K562 (cell line): ENCODE results near the gene ZNF181. TPM values are rescaled to one million over a fixed set of nuclear protein-coding genes. Genes with fewer than 3 reads are reported as not detected.
A peak's percentile ranks its signal among the peaks of the same experiment; 100 is the strongest.

Experiments
- ASH1L ChIP-seq: fragments of 450-650 bp; IDR thresholded peaks from 2 replicates; pipeline ENCODE4 v1.6.1; 2018; ENCODE audit warnings: borderline replicate concordance, mild to moderate bottlenecking, low read depth; ENCODE audit not compliant: partially characterized antibody
- CHD1 ChIP-seq: fragments of 200-600 bp; sonication (generic); IDR thresholded peaks from one replicate; pipeline ENCODE4 v1.6.1; 2012; ENCODE audit warnings: mild to moderate bottlenecking, moderate library complexity, low read length, inconsistent platforms
- DDX20 ChIP-seq: fragments of 450-650 bp; IDR thresholded peaks from 2 replicates; pipeline ENCODE4 v1.6.1; 2016; ENCODE audit warnings: missing genetic modification characterization, low read depth, mild to moderate bottlenecking, missing compliant biosample characterization, moderate library complexity
- FUS ChIP-seq: fragments of 200-400 bp; formaldehyde crosslinking; optimal IDR thresholded peaks from 2 replicates; pipeline ENCODE3; 2017; ENCODE audit warnings: low read depth, low read length
- L3MBTL2 ChIP-seq: fragments of 450-650 bp; IDR thresholded peaks from 2 replicates; pipeline ENCODE4 v1.6.1; 2016; ENCODE audit warnings: mild to moderate bottlenecking, moderate library complexity
- RBM15 ChIP-seq: fragments of 200-400 bp; formaldehyde crosslinking; IDR thresholded peaks from 2 replicates; pipeline ENCODE4 v1.6.1; 2018; ENCODE audit warnings: mild to moderate bottlenecking, low read length, moderate library complexity; ENCODE audit not compliant: insufficient read depth
- SIN3A ChIP-seq, 2 experiments: fragments of 150-350 bp in 1 of 2; IDR thresholded peaks; 2 replicates each; pipeline ENCODE4 v1.6.1; 2011 to 2016; ENCODE audit warnings: borderline replicate concordance in 2 of 2, low read depth in 2 of 2, low read length in 2 of 2, mild to moderate bottlenecking in 2 of 2, moderate library complexity in 2 of 2; ENCODE audit not compliant: control insufficient read depth in 1 of 2
- ZC3H4 ChIP-seq: sonication (generic); formaldehyde crosslinking; IDR thresholded peaks from 2 replicates; pipeline ENCODE4 v1.9.0; 2021; ENCODE audit warnings: missing genetic modification reagents, borderline replicate concordance
- ZNF12 ChIP-seq: sonication (generic); formaldehyde crosslinking; IDR thresholded peaks from 2 replicates; pipeline ENCODE4 v1.4.0; 2020; ENCODE audit warnings: mild to moderate bottlenecking, missing genetic modification reagents
- polyA plus RNA-seq, 8 experiments: library from polyadenylated mRNA; depleted of rRNA in 4 of 8; stranded (reverse) in 5 of 8; unstranded in 3 of 8; fragments of >200 nt; fragmentation: Nextera tagmentation in 2 of 8; fragmentation: Illumina TruSeq in 1 of 8; extraction: Ambion mirVana in 2 of 8; extraction: Trizol in 1 of 8; gene quantifications; 2 replicates each; pipeline versions ENCODE4 v1.2.1 to v1.2.3, GENCODE V29; 2011 to 2014; ENCODE audit warnings: inconsistent platforms in 1 of 8, missing spikeins in 1 of 8
- total RNA-seq, 7 experiments: library from RNA; depleted of rRNA in 6 of 7; stranded (reverse); fragments of >200 nt in 6 of 7; fragmentation: Illumina TruSeq in 2 of 7; extraction: Trizol in 2 of 7; gene quantifications; 2 replicates each; pipeline versions ENCODE4 v1.2.1 to v1.2.3, GENCODE V29; 2011 to 2021; ENCODE audit warnings: low replicate concordance in 1 of 7
- TF ChIP-seq, protein P1 (sequence below): fragments of 250-450 bp; sonication (Bioruptor Pico); IDR thresholded peaks from 2 replicates; pipeline ENCODE4 v1.8.0; 2021; ENCODE audit warnings: moderate library complexity, mild to moderate bottlenecking, inconsistent platforms
- TF ChIP-seq, protein P2 (sequence below): fragments of 250-450 bp; sonication (Bioruptor Pico); IDR thresholded peaks from 2 replicates; pipeline ENCODE4 v1.4.0; 2020; ENCODE audit warnings: mild to moderate bottlenecking, moderate library complexity
- TF ChIP-seq, protein P3 (sequence below): sonication (generic); formaldehyde crosslinking; IDR thresholded peaks from 2 replicates; pipeline ENCODE4 v1.8.1; 2023; ENCODE audit warnings: mild to moderate bottlenecking, missing genetic modification reagents
- TF ChIP-seq, protein P4 (sequence below), 2 experiments: fragments of 450-650 bp in 1 of 2; IDR thresholded peaks; 2 replicates each; pipeline ENCODE4 v1.6.1; 2011 to 2017; ENCODE audit warnings: low read depth in 2 of 2, antibody characterized with exemption in 1 of 2, borderline replicate concordance in 1 of 2, low read length in 1 of 2, mild to moderate bottlenecking in 1 of 2, mixed read lengths in 1 of 2; ENCODE audit not compliant: control insufficient read depth in 1 of 2
- TF ChIP-seq, protein P5 (sequence below): fragments of 450-650 bp; formaldehyde crosslinking; IDR thresholded peaks from 2 replicates; pipeline ENCODE4 v1.4.0; 2022; ENCODE audit warnings: missing genetic modification characterization

Gene ZNF181
- total and polyA plus RNA-seq, 9 of the 15 experiments (the other 6 are each of a cell fraction or from before 2014, with no cell fraction given), result 4.3 to 20.3 (median 12.1) TPM

DNA sequence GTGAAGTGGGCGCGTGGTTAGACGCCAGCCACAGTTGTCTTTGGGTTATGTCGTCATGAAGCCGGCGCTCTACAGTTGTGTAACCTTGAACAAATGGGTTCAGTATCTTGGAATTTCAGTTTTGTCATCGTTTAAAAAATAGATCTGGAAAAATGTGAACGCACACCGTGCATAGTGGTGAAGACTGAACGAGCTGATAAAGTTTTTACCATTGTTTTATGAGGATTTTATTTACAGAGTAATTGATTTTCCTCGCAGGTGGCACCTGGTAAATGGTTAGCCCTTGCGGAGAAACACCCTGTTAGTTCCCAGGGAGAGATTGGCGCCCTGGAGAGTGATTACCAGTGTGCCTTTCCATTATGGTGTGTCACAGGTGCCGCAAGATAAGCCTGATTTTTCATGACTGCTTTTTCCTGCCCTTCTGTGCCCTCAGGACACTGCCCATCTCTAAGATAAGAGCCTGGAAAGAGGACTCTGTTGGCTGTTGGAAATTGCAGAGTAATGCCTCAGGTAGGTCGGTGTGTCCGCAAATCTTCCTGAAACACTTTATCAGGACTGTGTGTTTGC is 577 bp downstream of the ZNF181 start (continued):
- TF ChIP-seq, protein P1, sequence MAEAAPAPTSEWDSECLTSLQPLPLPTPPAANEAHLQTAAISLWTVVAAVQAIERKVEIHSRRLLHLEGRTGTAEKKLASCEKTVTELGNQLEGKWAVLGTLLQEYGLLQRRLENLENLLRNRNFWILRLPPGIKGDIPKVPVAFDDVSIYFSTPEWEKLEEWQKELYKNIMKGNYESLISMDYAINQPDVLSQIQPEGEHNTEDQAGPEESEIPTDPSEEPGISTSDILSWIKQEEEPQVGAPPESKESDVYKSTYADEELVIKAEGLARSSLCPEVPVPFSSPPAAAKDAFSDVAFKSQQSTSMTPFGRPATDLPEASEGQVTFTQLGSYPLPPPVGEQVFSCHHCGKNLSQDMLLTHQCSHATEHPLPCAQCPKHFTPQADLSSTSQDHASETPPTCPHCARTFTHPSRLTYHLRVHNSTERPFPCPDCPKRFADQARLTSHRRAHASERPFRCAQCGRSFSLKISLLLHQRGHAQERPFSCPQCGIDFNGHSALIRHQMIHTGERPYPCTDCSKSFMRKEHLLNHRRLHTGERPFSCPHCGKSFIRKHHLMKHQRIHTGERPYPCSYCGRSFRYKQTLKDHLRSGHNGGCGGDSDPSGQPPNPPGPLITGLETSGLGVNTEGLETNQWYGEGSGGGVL (CRISPR knock-in tag), result no peak
- peak; percentile 8 for TF ChIP-seq L3MBTL2
- TF ChIP-seq ZC3H4 (CRISPR knock-in tag), result no peak
- 0 out of 2 replicates have a peak, but pooled peaks have one; percentile 44 for TF ChIP-seq DDX20
- TF ChIP-seq RBM15, result no peak
- TF ChIP-seq, protein P2, sequence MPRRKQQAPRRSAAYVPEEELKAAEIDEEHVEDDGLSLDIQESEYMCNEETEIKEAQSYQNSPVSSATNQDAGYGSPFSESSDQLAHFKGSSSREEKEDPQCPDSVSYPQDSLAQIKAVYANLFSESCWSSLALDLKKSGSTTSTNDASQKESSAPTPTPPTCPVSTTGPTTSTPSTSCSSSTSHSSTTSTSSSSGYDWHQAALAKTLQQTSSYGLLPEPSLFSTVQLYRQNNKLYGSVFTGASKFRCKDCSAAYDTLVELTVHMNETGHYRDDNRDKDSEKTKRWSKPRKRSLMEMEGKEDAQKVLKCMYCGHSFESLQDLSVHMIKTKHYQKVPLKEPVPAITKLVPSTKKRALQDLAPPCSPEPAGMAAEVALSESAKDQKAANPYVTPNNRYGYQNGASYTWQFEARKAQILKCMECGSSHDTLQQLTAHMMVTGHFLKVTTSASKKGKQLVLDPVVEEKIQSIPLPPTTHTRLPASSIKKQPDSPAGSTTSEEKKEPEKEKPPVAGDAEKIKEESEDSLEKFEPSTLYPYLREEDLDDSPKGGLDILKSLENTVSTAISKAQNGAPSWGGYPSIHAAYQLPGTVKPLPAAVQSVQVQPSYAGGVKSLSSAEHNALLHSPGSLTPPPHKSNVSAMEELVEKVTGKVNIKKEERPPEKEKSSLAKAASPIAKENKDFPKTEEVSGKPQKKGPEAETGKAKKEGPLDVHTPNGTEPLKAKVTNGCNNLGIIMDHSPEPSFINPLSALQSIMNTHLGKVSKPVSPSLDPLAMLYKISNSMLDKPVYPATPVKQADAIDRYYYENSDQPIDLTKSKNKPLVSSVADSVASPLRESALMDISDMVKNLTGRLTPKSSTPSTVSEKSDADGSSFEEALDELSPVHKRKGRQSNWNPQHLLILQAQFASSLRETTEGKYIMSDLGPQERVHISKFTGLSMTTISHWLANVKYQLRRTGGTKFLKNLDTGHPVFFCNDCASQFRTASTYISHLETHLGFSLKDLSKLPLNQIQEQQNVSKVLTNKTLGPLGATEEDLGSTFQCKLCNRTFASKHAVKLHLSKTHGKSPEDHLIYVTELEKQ (CRISPR knock-in tag), result no peak
- TF ChIP-seq ASH1L, result no peak
- TF ChIP-seq SIN3A (IDR thresholded peaks at IDR 0.05; ENCODE audit: borderline replicate concordance in 2 of 2, control insufficient read depth in 1 of 2, low read depth in 2 of 2, low read length in 2 of 2), result no peak
- TF ChIP-seq, protein P3, sequence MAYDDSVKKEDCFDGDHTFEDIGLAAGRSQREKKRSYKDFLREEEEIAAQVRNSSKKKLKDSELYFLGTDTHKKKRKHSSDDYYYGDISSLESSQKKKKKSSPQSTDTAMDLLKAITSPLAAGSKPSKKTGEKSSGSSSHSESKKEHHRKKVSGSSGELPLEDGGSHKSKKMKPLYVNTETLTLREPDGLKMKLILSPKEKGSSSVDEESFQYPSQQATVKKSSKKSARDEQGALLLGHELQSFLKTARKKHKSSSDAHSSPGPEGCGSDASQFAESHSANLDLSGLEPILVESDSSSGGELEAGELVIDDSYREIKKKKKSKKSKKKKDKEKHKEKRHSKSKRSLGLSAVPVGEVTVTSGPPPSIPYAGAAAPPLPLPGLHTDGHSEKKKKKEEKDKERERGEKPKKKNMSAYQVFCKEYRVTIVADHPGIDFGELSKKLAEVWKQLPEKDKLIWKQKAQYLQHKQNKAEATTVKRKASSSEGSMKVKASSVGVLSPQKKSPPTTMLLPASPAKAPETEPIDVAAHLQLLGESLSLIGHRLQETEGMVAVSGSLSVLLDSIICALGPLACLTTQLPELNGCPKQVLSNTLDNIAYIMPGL (CRISPR knock-in tag), result no peak
- TF ChIP-seq, protein P4, sequence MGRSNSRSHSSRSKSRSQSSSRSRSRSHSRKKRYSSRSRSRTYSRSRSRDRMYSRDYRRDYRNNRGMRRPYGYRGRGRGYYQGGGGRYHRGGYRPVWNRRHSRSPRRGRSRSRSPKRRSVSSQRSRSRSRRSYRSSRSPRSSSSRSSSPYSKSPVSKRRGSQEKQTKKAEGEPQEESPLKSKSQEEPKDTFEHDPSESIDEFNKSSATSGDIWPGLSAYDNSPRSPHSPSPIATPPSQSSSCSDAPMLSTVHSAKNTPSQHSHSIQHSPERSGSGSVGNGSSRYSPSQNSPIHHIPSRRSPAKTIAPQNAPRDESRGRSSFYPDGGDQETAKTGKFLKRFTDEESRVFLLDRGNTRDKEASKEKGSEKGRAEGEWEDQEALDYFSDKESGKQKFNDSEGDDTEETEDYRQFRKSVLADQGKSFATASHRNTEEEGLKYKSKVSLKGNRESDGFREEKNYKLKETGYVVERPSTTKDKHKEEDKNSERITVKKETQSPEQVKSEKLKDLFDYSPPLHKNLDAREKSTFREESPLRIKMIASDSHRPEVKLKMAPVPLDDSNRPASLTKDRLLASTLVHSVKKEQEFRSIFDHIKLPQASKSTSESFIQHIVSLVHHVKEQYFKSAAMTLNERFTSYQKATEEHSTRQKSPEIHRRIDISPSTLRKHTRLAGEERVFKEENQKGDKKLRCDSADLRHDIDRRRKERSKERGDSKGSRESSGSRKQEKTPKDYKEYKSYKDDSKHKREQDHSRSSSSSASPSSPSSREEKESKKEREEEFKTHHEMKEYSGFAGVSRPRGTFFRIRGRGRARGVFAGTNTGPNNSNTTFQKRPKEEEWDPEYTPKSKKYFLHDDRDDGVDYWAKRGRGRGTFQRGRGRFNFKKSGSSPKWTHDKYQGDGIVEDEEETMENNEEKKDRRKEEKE (IDR thresholded peaks at IDR 0.05; ENCODE audit: borderline replicate concordance in 1 of 2, control insufficient read depth in 1 of 2, low read depth in 2 of 2, low read length in 1 of 2), result no peak
- TF ChIP-seq ZNF12, result no peak
- no peak for TF ChIP-seq CHD1
- no peak for TF ChIP-seq FUS
- TF ChIP-seq, protein P5, sequence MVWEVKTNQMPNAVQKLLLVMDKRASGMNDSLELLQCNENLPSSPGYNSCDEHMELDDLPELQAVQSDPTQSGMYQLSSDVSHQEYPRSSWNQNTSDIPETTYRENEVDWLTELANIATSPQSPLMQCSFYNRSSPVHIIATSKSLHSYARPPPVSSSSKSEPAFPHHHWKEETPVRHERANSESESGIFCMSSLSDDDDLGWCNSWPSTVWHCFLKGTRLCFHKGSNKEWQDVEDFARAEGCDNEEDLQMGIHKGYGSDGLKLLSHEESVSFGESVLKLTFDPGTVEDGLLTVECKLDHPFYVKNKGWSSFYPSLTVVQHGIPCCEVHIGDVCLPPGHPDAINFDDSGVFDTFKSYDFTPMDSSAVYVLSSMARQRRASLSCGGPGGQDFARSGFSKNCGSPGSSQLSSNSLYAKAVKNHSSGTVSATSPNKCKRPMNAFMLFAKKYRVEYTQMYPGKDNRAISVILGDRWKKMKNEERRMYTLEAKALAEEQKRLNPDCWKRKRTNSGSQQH (CRISPR knock-in tag), result no peak
